ENCODE results near the gene H2BW2.

DNA sequence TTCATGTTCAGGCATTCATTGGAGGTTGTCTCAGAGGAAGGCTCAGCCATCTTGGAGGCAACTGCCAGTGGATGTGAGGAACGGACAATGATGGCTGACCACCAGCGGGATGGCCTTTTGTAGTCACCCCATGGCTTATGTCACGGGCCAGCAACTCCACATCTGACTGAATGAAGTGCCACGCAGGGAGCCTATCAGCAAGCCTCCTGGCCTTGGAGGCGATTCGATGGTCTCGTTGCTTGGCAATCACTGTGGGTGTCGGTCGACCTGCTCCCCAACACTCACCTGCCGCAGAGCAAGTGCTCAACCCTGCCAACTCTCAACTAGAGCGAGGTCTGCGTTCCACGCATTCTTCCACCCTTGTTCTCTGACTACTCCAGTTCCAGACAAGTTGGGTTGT, 7.4 kb downstream of the H2BW2 start:
- TF ChIP-seq POLR2A (IDR thresholded peaks at IDR 0.05; ENCODE audit: low read depth, low read length) (no peak), TAF1 (IDR thresholded peaks at IDR 0.05; ENCODE audit: borderline replicate concordance, low read depth, low read length) (no peak), POLR2AphosphoS5 (IDR thresholded peaks at IDR 0.05; ENCODE audit: low read depth, low read length) (no peak)

Data from GM12892 (cell line).